Activated CD4-positive, alpha-beta T cell treated with anti-CD3 and anti-CD28 coated beads, Interleukin-2, amount 50 U/mL, for 4 hours (primary cell): ENCODE data around the gene AIP.

ENCODE experiments used
- DNase-seq, 2 experiments: peaks; one replicate each; pipeline ENCODE4 v3.0.0-alpha.2; 2020

AIP gene

GRCh38 chr11:67494371-67495233 is 11.8 kb downstream of the AIP start:
- DNase-seq: no peak

- no peak for DNase-seq
Observed at GRCh38 chr11:67495234-67496005, 12.6 kb downstream of the AIP start.

GRCh38 chr11:67496113-67496512 is 13.3 kb downstream of the AIP start:
- DNase-seq: no peak

- DNase-seq: no peak
Observed at GRCh38 chr11:67497656-67498291, 14.9 kb downstream of the AIP start.

- no peak for DNase-seq
Observed at GRCh38 chr11:67498544-67498972, 15.7 kb downstream of the AIP start.

GRCh38 chr11:67499808-67500483 is 17.1 kb downstream of the AIP start:
- no peak for DNase-seq

GRCh38 chr11:67500484-67500821 is 17.6 kb downstream of the AIP start:
- no peak for DNase-seq

- no peak for DNase-seq
Observed at GRCh38 chr11:67500831-67501715, 18.2 kb downstream of the AIP start.

- DNase-seq: no peak
Observed at GRCh38 chr11:67501854-67502253, 19.0 kb downstream of the AIP start.

GRCh38 chr11:67502328-67502979 is 19.6 kb downstream of the AIP start:
- DNase-seq: no peak

- no peak for DNase-seq
Observed at GRCh38 chr11:67503119-67504004, 20.5 kb downstream of the AIP start.

GRCh38 chr11:67504005-67504949 is 21.5 kb downstream of the AIP start:
- DNase-seq: no peak

GRCh38 chr11:67504950-67505581 is 22.2 kb downstream of the AIP start, which contains the start of gene PITPNM1:
PITPNM1 (minus strand) TSS chr11:67505363; CDS start chr11:67504180, 1,183 bp downstream.
- DNase-seq: peak; percentile 46 to 49

- peak; percentile 87 to 89 for DNase-seq
Observed at GRCh38 chr11:67505605-67506396, 23.0 kb downstream of the AIP start.

- no peak for DNase-seq
Observed at GRCh38 chr11:67506426-67507051, 23.7 kb downstream of the AIP start.

- no peak for DNase-seq
Observed at GRCh38 chr11:67507242-67507863, 24.5 kb downstream of the AIP start.
